Measurements from ENCODE around the gene SLC25A41. TPM values are rescaled to one million over a fixed set of nuclear protein-coding genes. Genes with fewer than 3 reads are reported as not detected.
"Not testable (repeated sequence)": the region's sequence is repeated elsewhere in the genome, so short reads cannot be mapped to it uniquely, and the experiment has no call there.

SLC25A41 gene
- total and polyA plus RNA-seq, 2 experiments from 2014 or later, result not detected

GRCh38 chr19:6429419-6430221 is 3.9 kb downstream of the SLC25A41 start:
- Histone ChIP-seq H3K27me3 (replicated peaks; ENCODE audit: insufficient read depth) (no peaks in the 10 kb centered on the region), H3K4me3 (no peak overlapping the region), H3K36me3 (ENCODE audit: low read depth) (no peaks in the 10 kb centered on the region), H3K4me1 (ENCODE audit: insufficient read depth) (no peaks in the 10 kb centered on the region), H3K4me2 (ENCODE audit: unreplicated experiment) (no peak overlapping the region), H3K9me3 (ENCODE audit: low read depth) (no peaks in the 10 kb centered on the region), H3F3A (ENCODE audit: insufficient read depth) (no peaks in the 10 kb centered on the region), H2AFZ (no peak overlapping the region), H3K9me2 (ENCODE audit: insufficient read depth) (no peaks in the 10 kb centered on the region), H3K9ac (no peak overlapping the region), H4K20me1 (ENCODE audit: insufficient read depth) (no peaks in the 10 kb centered on the region), H3K79me2 (ENCODE audit: insufficient read depth) (no peaks in the 10 kb centered on the region), H3K27ac (no peak overlapping the region)
- no peak for DNase-seq
- WGBS, 2 experiments (ENCODE audit: low coverage in 1 of 2, low lambda C conversion rate in 2 of 2, missing lambda C conversion rate in 2 of 2), result 43 to 58% methylated on average over 13 to 20 of the region's 20 CpGs
- no peak for TF ChIP-seq EZH2 (IDR thresholded peaks at IDR 0.05; ENCODE audit: insufficient read depth, poor library complexity, severe bottlenecking)
- TF ChIP-seq EZH2phosphoT487 (IDR thresholded peaks at IDR 0.05; ENCODE audit: insufficient read depth, low read depth), result no peak
- in situ Hi-C loops (cut with MboI), result no loop called here

- DNase-seq; H2AFZ ChIP-seq; H3K36me3 ChIP-seq (ENCODE audit: low read depth); H3K4me1 ChIP-seq (ENCODE audit: insufficient read depth); H3K9ac ChIP-seq; H3K27ac ChIP-seq; H3K9me3 ChIP-seq (ENCODE audit: low read depth); H3K9me2 ChIP-seq (ENCODE audit: insufficient read depth); H3K4me2 ChIP-seq (ENCODE audit: unreplicated experiment); H4K20me1 ChIP-seq (ENCODE audit: insufficient read depth); H3K27me3 ChIP-seq (replicated peaks; ENCODE audit: insufficient read depth); H3K4me3 ChIP-seq; H3F3A ChIP-seq (ENCODE audit: insufficient read depth); H3K79me2 ChIP-seq (ENCODE audit: insufficient read depth); in situ Hi-C loops (cut with MboI): not testable (repeated sequence)
- 62 to 73% methylated on average over 2 of the region's 2 CpGs for WGBS, 2 experiments (ENCODE audit: low coverage in 1 of 2, low lambda C conversion rate in 2 of 2, missing lambda C conversion rate in 2 of 2)
Measured at GRCh38 chr19:6428692-6429418, 4.7 kb downstream of the SLC25A41 start.

GRCh38 chr19:6427131-6427530 is 6.4 kb downstream of the SLC25A41 start:
- Histone ChIP-seq H3K4me1 (ENCODE audit: insufficient read depth) (peaks cover 10% of the 10 kb centered on the region), H3K9me2 (ENCODE audit: insufficient read depth) (no peaks in the 10 kb centered on the region)

GRCh38 chr19:6425732-6426620 is 7.6 kb downstream of the SLC25A41 start:
- Histone ChIP-seq H3K9me3 (ENCODE audit: low read depth) (no peaks in the 10 kb centered on the region), H3K4me3 (no peak overlapping the region), H4K20me1 (ENCODE audit: insufficient read depth) (peaks cover 11% of the 10 kb centered on the region), H3K9ac (peak overlapping the region; percentile 36), H3K9me2 (ENCODE audit: insufficient read depth) (no peaks in the 10 kb centered on the region), H3K4me1 (ENCODE audit: insufficient read depth) (peaks cover 12% of the 10 kb centered on the region), H3K79me2 (ENCODE audit: insufficient read depth) (peaks cover 32% of the 10 kb centered on the region), H3F3A (ENCODE audit: insufficient read depth) (no peaks in the 10 kb centered on the region; the same call in 1 of the 2 replicates), H3K27me3 (replicated peaks; ENCODE audit: insufficient read depth) (no peaks in the 10 kb centered on the region), H3K36me3 (ENCODE audit: low read depth) (no peaks in the 10 kb centered on the region), H3K4me2 (ENCODE audit: unreplicated experiment) (peak overlapping the region; percentile 10), H3K27ac (peak overlapping the region; percentile 63), H2AFZ (peak overlapping the region; percentile 88)
- in situ Hi-C loops (cut with MboI), result no loop called here
- no peak for DNase-seq
- no peak for TF ChIP-seq EZH2 (IDR thresholded peaks at IDR 0.05; ENCODE audit: insufficient read depth, poor library complexity, severe bottlenecking)
- TF ChIP-seq EZH2phosphoT487 (IDR thresholded peaks at IDR 0.05; ENCODE audit: insufficient read depth, low read depth), result no peak
- 91 to 92% methylated on average over 21 of the region's 21 CpGs for WGBS, 2 experiments (ENCODE audit: low coverage in 1 of 2, low lambda C conversion rate in 2 of 2, missing lambda C conversion rate in 2 of 2)

More at GRCh38 chr19:6427131-6427530, 6.4 kb downstream of the SLC25A41 start:
- DNase-seq, result no peak
- H3K9me3 ChIP-seq (ENCODE audit: low read depth), result no peaks in the 10 kb centered on the region
- 87% methylated on average over 18 of the region's 18 CpGs for WGBS, 2 experiments (ENCODE audit: low coverage in 1 of 2, low lambda C conversion rate in 2 of 2, missing lambda C conversion rate in 2 of 2)
- no peak for TF ChIP-seq EZH2phosphoT487 (IDR thresholded peaks at IDR 0.05; ENCODE audit: insufficient read depth, low read depth)
- TF ChIP-seq EZH2 (IDR thresholded peaks at IDR 0.05; ENCODE audit: insufficient read depth, poor library complexity, severe bottlenecking), result no peak
- no peak overlapping the region for H3K4me3 ChIP-seq
- H3K27ac ChIP-seq, result no peak overlapping the region
- H3K79me2 ChIP-seq (ENCODE audit: insufficient read depth), result peaks cover 20% of the 10 kb centered on the region
- no peak overlapping the region for H2AFZ ChIP-seq
- no peak overlapping the region for H3K4me2 ChIP-seq (ENCODE audit: unreplicated experiment)
- in situ Hi-C loops (cut with MboI), result no loop called here
- H4K20me1 ChIP-seq (ENCODE audit: insufficient read depth), result peaks cover 9% of the 10 kb centered on the region
- H3K9ac ChIP-seq, result no peak overlapping the region
- no peaks in the 10 kb centered on the region for H3K36me3 ChIP-seq (ENCODE audit: low read depth)
- H3K27me3 ChIP-seq (replicated peaks; ENCODE audit: insufficient read depth), result no peaks in the 10 kb centered on the region
- H3F3A ChIP-seq (ENCODE audit: insufficient read depth), result no peaks in the 10 kb centered on the region; the same call in 1 of the 2 replicates
